ENCODE measurements around the gene SF3A2. TPM values are rescaled to one million over a fixed set of nuclear protein-coding genes. Genes with fewer than 3 reads are reported as not detected.

SF3A2 gene
- polyA plus RNA-seq, 4 donors, result 67.6 to 94.0 (median 72.6) TPM

DNA sequence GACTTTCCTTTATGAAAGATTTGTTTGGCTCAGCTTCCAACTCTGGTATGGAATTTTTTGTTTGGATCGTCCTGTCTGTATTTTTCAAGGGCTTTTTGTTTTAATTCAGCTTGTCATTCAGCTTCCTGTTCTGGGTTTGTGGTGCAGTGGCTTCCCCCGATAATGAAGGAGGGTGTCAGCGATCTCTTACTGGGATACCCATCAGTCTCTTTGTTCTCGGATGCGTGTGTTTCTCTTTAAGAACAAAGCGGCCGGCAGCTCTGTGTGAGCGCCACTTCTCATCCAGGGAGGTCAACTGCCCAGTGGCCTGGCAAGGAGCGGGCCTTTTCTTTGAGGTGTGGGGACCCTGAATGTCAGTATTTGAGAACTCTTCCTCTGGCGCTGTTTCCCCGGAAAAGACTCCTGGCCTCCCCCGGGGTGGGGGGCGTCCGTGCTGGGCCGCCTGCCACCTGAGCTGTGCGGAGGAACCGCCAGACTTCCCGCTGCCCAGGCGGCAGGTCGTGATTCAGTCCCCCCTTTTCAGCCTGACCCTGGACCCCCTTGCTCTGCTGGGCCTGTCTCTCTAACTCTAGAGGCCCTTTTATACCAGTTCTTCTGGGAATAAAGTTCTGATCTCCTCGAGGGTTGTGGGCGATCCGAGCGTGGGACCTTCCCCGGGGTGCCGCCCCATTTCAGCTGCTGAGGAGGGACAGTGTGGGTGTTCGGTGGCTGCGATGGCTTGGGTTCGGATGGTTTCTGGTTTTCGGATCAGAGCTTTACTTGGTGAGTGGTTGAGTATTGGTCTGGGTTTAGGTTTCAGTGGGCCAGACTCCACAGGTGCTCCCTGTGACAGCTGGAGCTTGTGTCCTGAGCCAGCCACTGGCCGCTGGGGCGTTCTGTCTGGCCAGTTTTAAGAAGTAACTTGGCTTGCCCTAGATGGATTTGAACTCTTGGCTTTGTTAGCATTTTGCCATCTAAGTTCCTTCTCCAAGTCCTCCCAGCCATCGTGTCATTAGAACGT lies 3.4 kb downstream of the SF3A2 start:
- no peak for DNase-seq (ENCODE audit: low read depth in 4 of 4, low spot score in 3 of 4)

DNA sequence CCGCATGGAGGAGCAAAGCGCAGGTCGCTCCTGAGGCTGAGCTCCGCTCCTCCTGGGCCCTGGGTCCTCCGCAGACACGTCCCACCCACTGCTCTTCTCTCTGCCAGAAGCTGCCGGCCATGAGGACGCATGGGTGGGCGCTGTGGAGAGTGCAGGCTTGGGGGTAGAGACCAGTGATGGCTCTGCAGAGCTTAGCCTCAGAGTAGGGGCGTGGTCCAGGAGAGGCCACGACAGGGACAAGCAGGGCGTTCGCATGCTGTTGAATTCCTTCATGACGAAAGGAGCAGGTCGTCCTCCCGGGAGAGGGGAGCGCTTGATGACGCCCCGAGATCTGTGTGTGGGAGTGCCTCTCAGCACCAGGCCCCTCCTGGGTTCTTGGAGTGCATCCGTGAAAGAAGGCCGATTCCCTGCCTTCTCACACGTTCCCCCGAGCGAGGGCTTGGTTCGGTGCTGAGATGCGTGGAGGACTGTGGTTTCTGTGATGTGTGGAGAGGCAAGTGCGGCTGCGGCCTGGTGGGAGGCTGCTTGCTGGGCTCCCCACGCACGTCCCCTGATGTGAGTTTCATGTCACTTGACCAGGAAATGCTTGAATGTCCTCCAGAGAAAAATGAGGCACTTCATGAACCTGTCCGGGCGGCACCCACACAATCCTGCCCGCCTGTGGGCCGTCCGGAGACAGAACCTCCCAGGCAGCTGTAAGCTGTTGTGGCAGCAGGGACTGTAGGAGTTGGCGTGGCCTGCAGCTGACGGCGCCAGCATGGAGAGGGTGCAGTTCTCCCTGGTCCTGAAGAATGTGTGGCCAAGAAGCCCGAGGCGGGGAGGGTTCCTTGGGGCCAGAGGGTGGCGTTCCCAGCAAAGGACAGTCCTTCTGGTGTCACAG lies 4.5 kb downstream of the SF3A2 start:
- no peak for DNase-seq (ENCODE audit: low read depth in 4 of 4, low spot score in 3 of 4)

GRCh38 chr19:2242092-2242537 lies 5.5 kb downstream of the SF3A2 start:
- DNase-seq (ENCODE audit: low read depth in 4 of 4, low spot score in 3 of 4), result no peak

- DNase-seq (ENCODE audit: low read depth in 4 of 4, low spot score in 3 of 4), result no peak
Measured at GRCh38 chr19:2242816-2243215, 6.2 kb downstream of the SF3A2 start.

- DNase-seq (ENCODE audit: low read depth in 4 of 4, low spot score in 3 of 4), result no peak
Measured at GRCh38 chr19:2243274-2244124, 6.9 kb downstream of the SF3A2 start.

DNA sequence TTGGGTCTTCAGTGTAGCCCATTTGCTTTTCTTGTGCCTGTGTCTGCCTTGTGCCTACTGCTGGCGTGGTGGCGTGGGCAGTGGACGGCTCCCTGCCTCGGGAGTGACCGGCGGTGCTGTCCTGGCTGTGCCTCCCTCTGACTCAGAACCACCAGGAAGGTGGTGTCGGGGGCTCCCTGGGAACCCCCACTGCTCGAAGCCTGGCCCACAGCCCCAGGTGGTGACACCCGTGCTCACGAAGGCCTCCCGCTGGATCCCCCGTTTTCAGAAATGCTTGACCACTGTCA lies 7.4 kb downstream of the SF3A2 start:
- no peak for DNase-seq (ENCODE audit: low read depth in 4 of 4, low spot score in 3 of 4)

DNA sequence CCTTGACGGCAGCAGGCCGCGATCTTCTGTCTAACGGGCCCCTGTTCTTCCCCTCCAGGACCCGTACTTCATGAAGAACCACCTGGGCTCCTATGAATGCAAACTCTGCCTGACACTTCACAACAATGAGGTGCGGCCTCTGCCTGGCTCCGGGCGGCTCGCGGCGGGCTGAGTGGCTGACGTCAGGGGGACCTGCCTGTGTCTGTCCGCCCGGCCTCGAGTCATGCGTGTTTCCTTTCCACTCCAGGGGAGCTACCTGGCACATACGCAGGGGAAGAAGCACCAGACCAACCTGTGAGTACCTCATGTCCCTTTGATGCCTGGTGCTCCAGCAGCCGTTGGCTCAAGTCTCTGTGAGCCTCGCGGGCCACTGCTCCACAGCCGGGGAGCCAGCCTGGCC lies 7.9 kb downstream of the SF3A2 start:
- no peak for DNase-seq (ENCODE audit: low read depth in 4 of 4, low spot score in 3 of 4)

GRCh38 chr19:2245273-2245672 lies 8.6 kb downstream of the SF3A2 start:
- no peak for DNase-seq (ENCODE audit: low read depth in 4 of 4, low spot score in 3 of 4)

GRCh38 chr19:2246014-2246620 lies 9.5 kb downstream of the SF3A2 start:
- no peak for DNase-seq (ENCODE audit: low read depth in 4 of 4, low spot score in 3 of 4)

GRCh38 chr19:2246801-2247361 lies 10.3 kb downstream of the SF3A2 start:
- no peak for DNase-seq (ENCODE audit: low read depth in 4 of 4, low spot score in 3 of 4)

DNA sequence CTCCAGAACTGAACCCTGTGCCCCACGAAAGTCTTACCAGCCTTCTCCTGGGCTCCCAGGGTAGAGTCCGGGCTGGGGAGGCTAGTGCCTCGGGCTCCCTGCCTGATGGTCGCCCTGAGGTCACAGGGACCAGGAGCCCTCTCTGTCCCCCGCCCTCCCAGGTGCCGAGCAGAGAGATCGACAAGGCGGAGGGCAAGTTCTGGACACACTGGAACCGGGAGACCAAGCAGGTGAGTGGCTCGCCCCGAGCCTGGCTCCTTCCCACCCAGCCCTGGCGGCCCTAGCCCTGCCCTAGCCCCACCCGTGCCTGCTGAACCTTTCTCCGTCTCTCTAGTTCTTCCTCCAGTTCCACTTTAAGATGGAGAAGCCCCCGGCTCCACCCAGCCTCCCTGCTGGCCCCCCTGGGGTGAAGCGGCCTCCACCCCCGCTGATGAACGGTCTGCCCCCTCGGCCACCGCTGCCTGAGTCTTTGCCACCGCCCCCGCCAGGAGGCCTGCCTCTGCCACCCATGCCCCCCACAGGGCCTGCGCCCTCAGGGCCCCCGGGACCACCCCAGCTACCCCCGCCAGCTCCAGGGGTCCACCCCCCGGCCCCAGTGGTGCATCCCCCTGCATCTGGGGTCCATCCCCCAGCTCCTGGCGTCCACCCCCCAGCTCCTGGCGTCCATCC lies 10.9 kb downstream of the SF3A2 start:
- no peak for DNase-seq (ENCODE audit: low read depth in 4 of 4, low spot score in 3 of 4)

- DNase-seq (ENCODE audit: low read depth in 4 of 4, low spot score in 3 of 4), result no peak
Measured at GRCh38 chr19:2248136-2249009, 11.7 kb downstream of the SF3A2 start.

GRCh38 chr19:2249010-2249866 lies 12.6 kb downstream of the SF3A2 start, which contains the start of gene AMH:
TSS of gene AMH (plus strand) at chr19:2249323. CDS start at chr19:2249333, 10 bp downstream.
- no peak for DNase-seq (ENCODE audit: low read depth in 4 of 4, low spot score in 3 of 4)

DNA sequence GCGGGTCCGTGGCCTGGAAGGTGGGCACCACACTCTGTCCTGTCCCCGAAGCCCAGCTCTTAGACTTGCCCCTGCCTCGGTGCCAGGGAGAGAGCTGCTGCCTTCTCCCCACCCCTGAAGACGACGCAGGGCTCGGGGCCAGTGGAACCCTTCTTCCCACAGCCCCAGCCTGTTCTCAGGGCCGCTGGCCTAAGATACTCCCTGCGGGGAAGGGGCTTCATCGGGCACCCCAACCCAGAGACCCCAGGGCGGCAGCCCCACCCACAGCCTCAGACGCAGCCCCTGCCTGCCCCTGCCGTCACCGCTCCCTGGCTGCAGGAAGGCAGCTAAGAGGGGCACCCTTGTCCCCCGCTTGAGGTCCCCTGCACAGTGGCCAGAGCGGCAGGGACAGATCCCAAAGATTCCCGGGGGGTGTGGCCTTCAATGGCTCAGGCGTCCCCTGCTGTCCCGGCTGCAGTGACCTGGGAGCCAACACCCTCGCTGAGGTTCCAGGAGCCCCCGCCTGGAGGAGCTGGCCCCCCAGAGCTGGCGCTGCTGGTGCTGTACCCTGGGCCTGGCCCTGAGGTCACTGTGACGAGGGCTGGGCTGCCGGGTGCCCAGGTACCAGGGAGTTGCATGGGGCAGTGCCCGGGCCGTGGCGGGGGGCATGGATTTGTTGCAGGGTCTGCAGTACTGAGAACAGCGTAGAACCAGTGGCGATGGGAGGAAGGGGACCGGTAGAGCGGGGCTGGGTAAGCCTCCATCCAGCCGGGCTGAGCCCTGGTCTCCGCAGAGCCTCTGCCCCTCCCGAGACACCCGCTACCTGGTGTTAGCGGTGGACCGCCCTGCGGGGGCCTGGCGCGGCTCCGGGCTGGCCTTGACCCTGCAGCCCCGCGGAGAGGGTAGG lies 13.5 kb downstream of the SF3A2 start:
- DNase-seq (ENCODE audit: low read depth in 4 of 4, low spot score in 3 of 4), result no peak

GRCh38 chr19:2250766-2251105 lies 14.1 kb downstream of the SF3A2 start:
- DNase-seq (ENCODE audit: low read depth in 4 of 4, low spot score in 3 of 4), result no peak

Measured in left renal pelvis (tissue), 4 donors.